SK-N-SH (cell line): ENCODE results near the gene PLAC8. TPM values are rescaled to one million over a fixed set of nuclear protein-coding genes. Genes with fewer than 3 reads are reported as not detected.

ENCODE experiments used
- CTCF ChIA-PET: fragments of 300-600, 350-600 bp; formaldehyde crosslinking; extraction: SDS; loops from one replicate; lab custom pipeline; 2021; lab: Yijun Ruan, JAX
- POLR2A ChIA-PET: fragments of 350-600 bp; sonication (Branson Sonifier 250); formaldehyde crosslinking; extraction: SDS; loops from one replicate; lab custom pipeline; 2020; ENCODE audit warnings: antibody characterized with exemption, inconsistent platforms; lab: Yijun Ruan, JAX
- DNase-seq: peaks from one replicate; pipeline ENCODE4 v3.0.0; 2012
- H2AFZ ChIP-seq: fragments of 200-600 bp; sonication (generic); 2 replicates; pipeline ENCODE4 v1.8.1; 2016; ENCODE audit warnings: antibody characterized with exemption, mild to moderate bottlenecking, low read depth
- H3F3A ChIP-seq: fragments of 200-600 bp; sonication (generic); replicated peaks from 2 replicates; pipeline ENCODE3; 2016; ENCODE audit warnings: antibody characterized with exemption, mild to moderate bottlenecking; ENCODE audit not compliant: insufficient read depth
- H3K27ac ChIP-seq, 2 experiments: fragments of 200-500 bp in 1 of 2; fragments of 200-600 bp in 1 of 2; sonication (Bioruptor generic) in 1 of 2; sonication (generic), shearing (Covaris generic) in 1 of 2; 2 replicates each; pipeline versions ENCODE4 v1.5.1 to v1.6.1; 2014 to 2016; ENCODE audit warnings: low read depth in 2 of 2, inconsistent platforms in 1 of 2, low read length in 1 of 2, mild to moderate bottlenecking in 1 of 2, mixed read lengths in 1 of 2
- H3K27me3 ChIP-seq: fragments of 200-600 bp; sonication (generic), shearing (Covaris generic); 2 replicates; pipeline ENCODE4 v1.6.1; 2016; ENCODE audit warnings: mixed run types; ENCODE audit not compliant: insufficient read depth
- H3K36me3 ChIP-seq, 2 experiments: fragments of 200-500 bp in 1 of 2; fragments of 200-600 bp in 1 of 2; sonication (Bioruptor generic) in 1 of 2; sonication (generic) in 1 of 2; replicated peaks in 1 of 2; 2 replicates each; pipeline versions ENCODE3 to v1.5.1; 2014 to 2016; ENCODE audit warnings: low read length in 1 of 2, mild to moderate bottlenecking in 1 of 2; ENCODE audit not compliant: insufficient read depth in 2 of 2, control insufficient read depth in 1 of 2
- H3K4me1 ChIP-seq, 2 experiments: fragments of 200-500 bp in 1 of 2; fragments of 200-600 bp in 1 of 2; sonication (Bioruptor generic) in 1 of 2; sonication (generic), shearing (Covaris generic) in 1 of 2; 2 replicates each; pipeline versions ENCODE4 v1.5.1 to v1.6.1; 2014 to 2016; ENCODE audit warnings: low read depth in 1 of 2, low read length in 1 of 2, mixed run types in 1 of 2; ENCODE audit not compliant: insufficient read depth in 2 of 2, control insufficient read depth in 1 of 2
- H3K4me2 ChIP-seq: fragments of 200-600 bp; sonication (generic), shearing (Covaris generic); 2 replicates; pipeline ENCODE4 v1.6.1; 2017; ENCODE audit warnings: mixed run types
- H3K4me3 ChIP-seq, 2 experiments: fragments of 200-500 bp in 1 of 2; fragments of 200-600 bp in 1 of 2; sonication (Bioruptor generic) in 1 of 2; sonication (generic), shearing (Covaris generic) in 1 of 2; 2 replicates each; pipeline versions ENCODE4 v1.5.1 to v1.8.1; 2014 to 2016; ENCODE audit warnings: low read depth in 2 of 2, inconsistent platforms in 1 of 2, low read length in 1 of 2, mild to moderate bottlenecking in 1 of 2, mixed read lengths in 1 of 2, moderate library complexity in 1 of 2
- H3K79me2 ChIP-seq: fragments of 200-600 bp; sonication (generic); 2 replicates; pipeline ENCODE4 v1.8.1; 2017; ENCODE audit warnings: mild to moderate bottlenecking; ENCODE audit not compliant: insufficient read depth
- H3K9ac ChIP-seq: fragments of 200-600 bp; sonication (generic); 2 replicates; pipeline ENCODE4 v1.6.1; 2017; ENCODE audit warnings: mixed run types
- H3K9me2 ChIP-seq: fragments of 200-600 bp; sonication (generic); 2 replicates; pipeline ENCODE4 v1.6.1; 2017; ENCODE audit warnings: mixed run types
- H3K9me3 ChIP-seq: fragments of 200-600 bp; sonication (generic); 2 replicates; pipeline ENCODE4 v1.6.1; 2017; ENCODE audit warnings: mixed run types, mild to moderate bottlenecking, moderate library complexity
- H4K20me1 ChIP-seq: fragments of 200-600 bp; sonication (generic); 2 replicates; pipeline ENCODE4 v1.6.1; 2017; ENCODE audit warnings: mild to moderate bottlenecking, mixed run types; ENCODE audit not compliant: insufficient read depth
- ELF1 ChIP-seq: IDR thresholded peaks from 2 replicates; pipeline ENCODE4 v1.4.0; 2012
- EP300 ChIP-seq, 2 experiments: IDR thresholded peaks; 2 replicates each; pipeline versions ENCODE4 v1.4.0 to v1.6.1; 2012; ENCODE audit warnings: borderline replicate concordance in 1 of 2, low read depth in 1 of 2, low read length in 1 of 2
- EZH2phosphoT487 ChIP-seq: fragments of 200-600 bp; sonication (generic); IDR thresholded peaks from 2 replicates; pipeline ENCODE4 v1.6.1; 2017; ENCODE audit warnings: low read depth, mixed run types, mild to moderate bottlenecking, antibody characterized with exemption, moderate library complexity, borderline replicate concordance
- FOSL2 ChIP-seq: IDR thresholded peaks from 2 replicates; pipeline ENCODE4 v1.4.0; 2012; ENCODE audit warnings: low read depth, mild to moderate bottlenecking, moderate library complexity, borderline replicate concordance
- FOXJ3 ChIP-seq: sonication (generic); formaldehyde crosslinking; IDR thresholded peaks from 2 replicates; pipeline ENCODE4 v1.5.1; 2020; ENCODE audit warnings: mild to moderate bottlenecking, missing genetic modification reagents
- GATA2 ChIP-seq: sonication (generic); formaldehyde crosslinking; IDR thresholded peaks from 2 replicates; pipeline ENCODE4 v1.5.0; 2020; ENCODE audit warnings: mild to moderate bottlenecking, missing genetic modification reagents
- MXI1 ChIP-seq: IDR thresholded peaks from 2 replicates; pipeline ENCODE4 v1.6.1; 2012; ENCODE audit warnings: mild to moderate bottlenecking, low read depth, low read length, improper control_type of control experiment
- RAD21 ChIP-seq: IDR thresholded peaks from 2 replicates; pipeline ENCODE4 v1.6.1; 2012; ENCODE audit warnings: mild to moderate bottlenecking, low read length
- RCOR1 ChIP-seq: fragments of 150-350 bp; IDR thresholded peaks from 2 replicates; pipeline ENCODE4 v1.6.1; 2017; ENCODE audit warnings: antibody characterized with exemption, low read length
- RFX5 ChIP-seq: IDR thresholded peaks from 2 replicates; pipeline ENCODE4 v1.6.1; 2012; ENCODE audit warnings: mild to moderate bottlenecking, improper control_type of control experiment, low read length
- RXRA ChIP-seq: IDR thresholded peaks from 2 replicates; pipeline ENCODE4 v1.4.0; 2012; ENCODE audit warnings: low read depth, mild to moderate bottlenecking, borderline replicate concordance
- SIN3A ChIP-seq: IDR thresholded peaks from 2 replicates; pipeline ENCODE4 v1.6.1; 2012; ENCODE audit warnings: low read depth, mild to moderate bottlenecking, low read length, moderate library complexity, borderline replicate concordance
- SMC3 ChIP-seq: IDR thresholded peaks from 2 replicates; pipeline ENCODE4 v1.6.1; 2012; ENCODE audit warnings: low read depth, low read length, improper control_type of control experiment
- TAF1 ChIP-seq: IDR thresholded peaks from 2 replicates; pipeline ENCODE4 v1.6.1; 2012; ENCODE audit warnings: low read depth, mild to moderate bottlenecking, low read length, moderate library complexity, borderline replicate concordance
- YY1 ChIP-seq: IDR thresholded peaks from 2 replicates; pipeline ENCODE4 v1.4.0; 2012; ENCODE audit warnings: low read depth, mild to moderate bottlenecking
- WGBS: methylation state at CpG from one replicate; pipeline ENCODE4 v1.1.6; 2017; ENCODE audit warnings: low lambda C conversion rate; 5-methylcytosine and 5-hydroxymethylcytosine counted together
- polyA plus RNA-seq, 3 experiments: library from polyadenylated mRNA; depleted of rRNA; stranded (reverse); fragments of >200 nt; gene quantifications; 2 replicates each; pipeline ENCODE4 v1.2.3, GENCODE V29; 2012
- TF ChIP-seq, protein P1 (sequence below): IDR thresholded peaks from 2 replicates; pipeline ENCODE4; 2012
- TF ChIP-seq, protein P2 (sequence below): IDR thresholded peaks from 2 replicates; pipeline ENCODE4 v1.4.0; 2012; ENCODE audit warnings: low read depth, borderline replicate concordance
- TF ChIP-seq, protein P3 (sequence below): fragments of 200-600 bp; sonication (generic); IDR thresholded peaks from 2 replicates; pipeline ENCODE4 v1.6.1; 2017; ENCODE audit warnings: antibody characterized with exemption, mild to moderate bottlenecking, moderate library complexity
- TF ChIP-seq, protein P4 (sequence below): IDR thresholded peaks from 2 replicates; pipeline ENCODE4 v1.4.0; 2012; ENCODE audit warnings: low read depth
- TF ChIP-seq, protein P5 (sequence below): fragments of 150-350 bp; IDR thresholded peaks from 2 replicates; pipeline ENCODE4 v1.6.1; 2017; ENCODE audit warnings: antibody characterized with exemption, low read length, low read depth, borderline replicate concordance

The PLAC8 gene
- polyA plus RNA-seq, 1 of the 3 experiments (the other 2 are of a cell fraction) = 11.3 TPM

DNA sequence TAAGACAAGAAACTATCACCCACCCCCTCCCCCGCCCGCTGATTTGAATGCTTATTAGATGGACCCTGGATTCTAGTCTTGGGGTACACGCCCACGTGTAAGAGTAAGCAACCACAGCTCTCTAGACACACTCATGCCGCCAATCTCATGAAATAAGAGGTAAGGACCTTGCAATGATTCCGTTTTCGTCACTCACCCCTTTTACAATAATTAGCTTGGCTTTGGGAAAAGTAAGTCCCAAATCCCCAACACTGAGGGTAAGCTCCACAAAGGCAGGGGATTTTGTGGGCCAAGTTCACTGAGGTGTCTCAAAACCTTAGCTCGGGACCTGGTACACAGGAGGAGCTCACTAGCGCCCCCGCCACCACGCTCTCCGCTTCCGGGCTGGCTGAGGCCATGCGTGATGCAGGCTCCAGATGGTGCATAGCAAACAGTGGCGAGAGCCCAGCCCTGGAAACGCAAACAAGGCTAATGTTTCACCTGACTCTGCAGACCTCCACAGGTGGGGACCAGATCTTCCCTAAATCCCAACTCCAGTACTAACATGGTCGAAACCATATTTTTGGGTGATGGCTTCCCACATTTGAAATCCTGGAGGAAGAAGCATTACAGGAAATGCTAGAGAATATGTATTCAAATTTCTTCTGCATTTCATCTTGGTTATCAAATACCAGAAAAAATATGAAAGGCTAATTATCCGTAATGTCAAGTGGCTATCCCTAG lies 4.1 kb downstream of the PLAC8 start (continued):
- TF ChIP-seq RCOR1 (peak; percentile 48; the same call in 1 of the 2 replicates), EP300 (IDR thresholded peaks at IDR 0.05; ENCODE audit: borderline replicate concordance in 1 of 2, low read depth in 1 of 2, low read length in 1 of 2) (peak in 1 of 2 experiments; percentile 12; a peak in 1 of 4 replicates), SMC3 (peak; percentile 17; the same call in 1 of the 2 replicates), YY1 (peak; percentile 36; the same call in 1 of the 2 replicates)

DNA sequence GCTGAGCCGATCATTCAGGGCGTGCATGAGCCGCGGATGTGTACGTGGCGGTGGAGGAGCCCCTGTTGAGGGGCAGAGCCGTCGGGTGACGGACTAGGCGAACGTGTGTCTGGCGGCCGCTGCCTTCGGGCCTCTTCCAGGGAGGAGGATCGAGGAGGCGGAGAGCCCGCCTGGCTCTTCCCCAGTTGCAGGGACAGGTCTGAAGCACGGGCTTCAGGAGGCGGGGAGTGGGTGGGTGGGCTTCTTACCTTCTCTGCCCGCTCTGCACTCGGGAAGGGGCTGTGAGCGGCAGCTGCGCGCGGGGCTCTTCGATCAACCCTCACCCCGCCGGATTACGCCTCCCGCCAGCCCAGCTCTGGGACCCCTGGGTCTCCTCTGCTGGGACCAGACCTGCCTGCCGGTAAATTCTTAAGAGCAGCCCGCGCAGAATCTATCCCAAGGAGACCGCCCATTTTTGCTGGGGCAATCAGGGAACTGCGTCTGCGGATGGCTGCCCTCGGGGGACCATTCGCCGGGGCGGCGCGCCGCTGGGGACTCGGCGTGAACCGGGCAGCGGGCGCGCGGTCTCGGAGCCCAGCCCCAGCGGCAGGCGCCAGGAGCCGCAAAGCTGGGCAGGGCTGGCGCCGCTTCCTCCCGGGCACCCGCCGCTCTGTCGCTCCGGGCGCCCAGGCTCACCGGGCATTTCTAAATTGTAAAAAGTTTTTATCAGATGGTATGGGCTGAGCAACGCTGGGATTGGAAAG lies 4.9 kb downstream of the PLAC8 start:
- peak overlapping the region; percentile 91 for H2AFZ ChIP-seq
- peak; percentile 77 for DNase-seq
- no peaks in the 10 kb centered on the region for H4K20me1 ChIP-seq
- WGBS = 9% methylated on average over 21 of the region's 64 CpGs
- H3K36me3 ChIP-seq = no peaks in the 10 kb centered on the region
- peaks cover 44% of the 10 kb centered on the region for H3F3A ChIP-seq
- peak overlapping the region; percentile 50 to 53; a peak in 3 of 4 replicates for H3K27ac ChIP-seq
- H3K4me1 ChIP-seq = peaks cover 3 to 14% of the 10 kb centered on the region in 2 experiments; a peak in 3 of 4 replicates
- peak overlapping the region; percentile 62; the same call in 1 of the 2 replicates for H3K9ac ChIP-seq
- ChIA-PET CTCF (interaction anchor here (0.6 to 2.3 kb wide), 9 partner anchors 9 to 313 kb away, joined by 3 to 10 read pairs (median 4); no protein-coding TSS in a partner anchor), POLR2A (no interaction called here)
- no peaks in the 10 kb centered on the region for H3K9me3 ChIP-seq
- TF ChIP-seq EP300 (IDR thresholded peaks at IDR 0.05; ENCODE audit: borderline replicate concordance in 1 of 2, low read depth in 1 of 2, low read length in 1 of 2) (no peak), FOXJ3 (CRISPR knock-in tag) (no peak), SMC3 (no peak), YY1 (no peak), SIN3A (no peak), RXRA (no peak), FOSL2 (no peak), RAD21 (no peak), EZH2phosphoT487 (no peak), GATA2 (CRISPR knock-in tag) (no peak), MXI1 (no peak), TAF1 (no peak), RFX5 (no peak), RCOR1 (no peak), ELF1 (no peak)
- TF ChIP-seq, protein P1, sequence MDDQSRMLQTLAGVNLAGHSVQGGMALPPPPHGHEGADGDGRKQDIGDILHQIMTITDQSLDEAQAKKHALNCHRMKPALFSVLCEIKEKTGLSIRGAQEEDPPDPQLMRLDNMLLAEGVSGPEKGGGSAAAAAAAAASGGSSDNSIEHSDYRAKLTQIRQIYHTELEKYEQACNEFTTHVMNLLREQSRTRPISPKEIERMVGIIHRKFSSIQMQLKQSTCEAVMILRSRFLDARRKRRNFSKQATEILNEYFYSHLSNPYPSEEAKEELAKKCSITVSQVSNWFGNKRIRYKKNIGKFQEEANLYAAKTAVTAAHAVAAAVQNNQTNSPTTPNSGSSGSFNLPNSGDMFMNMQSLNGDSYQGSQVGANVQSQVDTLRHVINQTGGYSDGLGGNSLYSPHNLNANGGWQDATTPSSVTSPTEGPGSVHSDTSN = no peak
- TF ChIP-seq, protein P2, sequence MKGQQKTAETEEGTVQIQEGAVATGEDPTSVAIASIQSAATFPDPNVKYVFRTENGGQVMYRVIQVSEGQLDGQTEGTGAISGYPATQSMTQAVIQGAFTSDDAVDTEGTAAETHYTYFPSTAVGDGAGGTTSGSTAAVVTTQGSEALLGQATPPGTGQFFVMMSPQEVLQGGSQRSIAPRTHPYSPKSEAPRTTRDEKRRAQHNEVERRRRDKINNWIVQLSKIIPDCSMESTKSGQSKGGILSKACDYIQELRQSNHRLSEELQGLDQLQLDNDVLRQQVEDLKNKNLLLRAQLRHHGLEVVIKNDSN = no peak
- TF ChIP-seq, protein P3, sequence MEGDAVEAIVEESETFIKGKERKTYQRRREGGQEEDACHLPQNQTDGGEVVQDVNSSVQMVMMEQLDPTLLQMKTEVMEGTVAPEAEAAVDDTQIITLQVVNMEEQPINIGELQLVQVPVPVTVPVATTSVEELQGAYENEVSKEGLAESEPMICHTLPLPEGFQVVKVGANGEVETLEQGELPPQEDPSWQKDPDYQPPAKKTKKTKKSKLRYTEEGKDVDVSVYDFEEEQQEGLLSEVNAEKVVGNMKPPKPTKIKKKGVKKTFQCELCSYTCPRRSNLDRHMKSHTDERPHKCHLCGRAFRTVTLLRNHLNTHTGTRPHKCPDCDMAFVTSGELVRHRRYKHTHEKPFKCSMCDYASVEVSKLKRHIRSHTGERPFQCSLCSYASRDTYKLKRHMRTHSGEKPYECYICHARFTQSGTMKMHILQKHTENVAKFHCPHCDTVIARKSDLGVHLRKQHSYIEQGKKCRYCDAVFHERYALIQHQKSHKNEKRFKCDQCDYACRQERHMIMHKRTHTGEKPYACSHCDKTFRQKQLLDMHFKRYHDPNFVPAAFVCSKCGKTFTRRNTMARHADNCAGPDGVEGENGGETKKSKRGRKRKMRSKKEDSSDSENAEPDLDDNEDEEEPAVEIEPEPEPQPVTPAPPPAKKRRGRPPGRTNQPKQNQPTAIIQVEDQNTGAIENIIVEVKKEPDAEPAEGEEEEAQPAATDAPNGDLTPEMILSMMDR = no peak
- TF ChIP-seq, protein P4, sequence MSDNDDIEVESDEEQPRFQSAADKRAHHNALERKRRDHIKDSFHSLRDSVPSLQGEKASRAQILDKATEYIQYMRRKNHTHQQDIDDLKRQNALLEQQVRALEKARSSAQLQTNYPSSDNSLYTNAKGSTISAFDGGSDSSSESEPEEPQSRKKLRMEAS = no peak
- TF ChIP-seq, protein P5, sequence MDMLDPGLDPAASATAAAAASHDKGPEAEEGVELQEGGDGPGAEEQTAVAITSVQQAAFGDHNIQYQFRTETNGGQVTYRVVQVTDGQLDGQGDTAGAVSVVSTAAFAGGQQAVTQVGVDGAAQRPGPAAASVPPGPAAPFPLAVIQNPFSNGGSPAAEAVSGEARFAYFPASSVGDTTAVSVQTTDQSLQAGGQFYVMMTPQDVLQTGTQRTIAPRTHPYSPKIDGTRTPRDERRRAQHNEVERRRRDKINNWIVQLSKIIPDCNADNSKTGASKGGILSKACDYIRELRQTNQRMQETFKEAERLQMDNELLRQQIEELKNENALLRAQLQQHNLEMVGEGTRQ = no peak
- H3K4me3 ChIP-seq = peak overlapping the region; percentile 62 to 67
- H3K4me2 ChIP-seq = peak overlapping the region; percentile 68
- no peaks in the 10 kb centered on the region for H3K9me2 ChIP-seq
- no peaks in the 10 kb centered on the region; the same call in 1 of the 2 replicates for H3K79me2 ChIP-seq
- H3K27me3 ChIP-seq = no peaks in the 10 kb centered on the region
